ENCODE measurements around the gene MED15.

DNA sequence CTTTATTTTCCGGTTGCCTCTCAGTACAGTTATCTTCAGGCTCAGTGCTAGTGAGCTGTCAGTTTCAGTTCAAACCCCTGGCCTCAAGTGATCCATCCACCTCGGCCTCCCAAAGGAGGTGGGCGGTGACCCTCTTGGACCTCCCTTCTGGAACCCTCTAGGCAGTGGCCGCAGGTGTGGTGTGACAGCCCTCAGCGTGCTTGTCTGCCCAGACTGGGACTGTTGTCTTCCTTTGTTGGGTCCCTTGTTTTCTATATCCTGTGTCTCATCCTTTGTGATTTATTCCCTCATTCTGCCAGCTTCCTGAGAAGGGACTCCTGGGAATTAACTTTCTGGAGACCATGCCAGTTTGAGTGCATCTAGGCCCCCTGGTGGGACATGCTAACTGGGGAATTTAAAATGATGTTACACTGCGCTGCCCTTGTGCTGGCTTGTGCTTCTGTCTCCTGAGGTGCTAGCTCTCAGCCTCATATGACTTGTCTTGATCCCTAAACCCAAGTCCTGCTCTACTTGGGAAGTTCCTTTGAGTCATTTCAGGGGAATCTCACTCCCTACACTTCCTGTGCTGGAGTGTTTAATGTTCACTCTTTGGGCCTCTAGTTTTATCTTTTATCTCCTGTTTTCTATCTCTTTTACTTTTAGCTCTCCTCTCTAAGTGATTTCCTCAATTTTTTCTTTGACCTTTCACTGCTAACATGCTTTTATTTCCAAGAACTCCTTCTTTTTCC lies 19.4 kb downstream of the MED15 start:
- TF ChIP-seq, protein P1, sequence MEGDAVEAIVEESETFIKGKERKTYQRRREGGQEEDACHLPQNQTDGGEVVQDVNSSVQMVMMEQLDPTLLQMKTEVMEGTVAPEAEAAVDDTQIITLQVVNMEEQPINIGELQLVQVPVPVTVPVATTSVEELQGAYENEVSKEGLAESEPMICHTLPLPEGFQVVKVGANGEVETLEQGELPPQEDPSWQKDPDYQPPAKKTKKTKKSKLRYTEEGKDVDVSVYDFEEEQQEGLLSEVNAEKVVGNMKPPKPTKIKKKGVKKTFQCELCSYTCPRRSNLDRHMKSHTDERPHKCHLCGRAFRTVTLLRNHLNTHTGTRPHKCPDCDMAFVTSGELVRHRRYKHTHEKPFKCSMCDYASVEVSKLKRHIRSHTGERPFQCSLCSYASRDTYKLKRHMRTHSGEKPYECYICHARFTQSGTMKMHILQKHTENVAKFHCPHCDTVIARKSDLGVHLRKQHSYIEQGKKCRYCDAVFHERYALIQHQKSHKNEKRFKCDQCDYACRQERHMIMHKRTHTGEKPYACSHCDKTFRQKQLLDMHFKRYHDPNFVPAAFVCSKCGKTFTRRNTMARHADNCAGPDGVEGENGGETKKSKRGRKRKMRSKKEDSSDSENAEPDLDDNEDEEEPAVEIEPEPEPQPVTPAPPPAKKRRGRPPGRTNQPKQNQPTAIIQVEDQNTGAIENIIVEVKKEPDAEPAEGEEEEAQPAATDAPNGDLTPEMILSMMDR (conservative IDR thresholded peaks at IDR 0.05; ENCODE audit: low read length), result no peak
- TF ChIP-seq EZH2phosphoT487 (IDR thresholded peaks at IDR 0.05; ENCODE audit: borderline replicate concordance), result no peak
